HepG2 (cell line): ENCODE results near the gene ARFGAP1. TPM values are rescaled to one million over a fixed set of nuclear protein-coding genes. Genes with fewer than 3 reads are reported as not detected.

Experiments used
- ATAC-seq: fragments of 200-7000 bp; cut with Tn5 transposase; 3 replicates; pipeline ENCODE4 v1.9.1; 2020; ENCODE audit warnings: mild to moderate bottlenecking, moderate library complexity
- BruUV-seq: library from RNA; stranded (reverse); fragments of 400-500 nt; replicated peaks from 2 replicates; lab custom pipeline; 2021; lab: Mats Ljungman, UMichigan
- CTCF ChIA-PET: fragments of 300-600 bp; formaldehyde crosslinking; extraction: SDS; loops from one replicate; lab custom pipeline; 2021; ENCODE audit warnings: low total read pairs, inconsistent platforms, low intra/inter-chr PET ratio; lab: Yijun Ruan, JAX
- POLR2A ChIA-PET: fragments of 350-600 bp; sonication (Branson Sonifier 250); formaldehyde crosslinking; loops from one replicate; lab custom pipeline; 2020; ENCODE audit warnings: antibody characterized with exemption, inconsistent platforms; lab: Yijun Ruan, JAX
- DNase-seq: peaks from one replicate; pipeline ENCODE4 v3.0.0-alpha.2; 2015; ENCODE audit warnings: low spot score
- FAIRE-seq: peaks from 3 replicates; lab custom pipeline; 2011; peaks lifted over from hg19 to GRCh38; lab: Jason Lieb, UNC
- H2AFZ ChIP-seq: one replicate; pipeline ENCODE4 v1.6.1; 2011; ENCODE audit warnings: low read length, inconsistent platforms
- H3K27ac ChIP-seq: fragments of 300-600 bp; 3 replicates; pipeline ENCODE4 v1.8.0; 2011; ENCODE audit warnings: mixed run types, mild to moderate bottlenecking, mixed read lengths, low read length, inconsistent platforms; ENCODE audit not compliant: insufficient read depth; ENCODE audit errors: extremely low read length
- H3K27me3 ChIP-seq, 2 experiments: fragments of 200-600 bp in 1 of 2; 2 replicates in 1 of 2; 3 replicates in 1 of 2; pipeline versions ENCODE4 v1.6.0 to v1.8.0; 2011; ENCODE audit warnings: low read length in 2 of 2, mild to moderate bottlenecking in 2 of 2, moderate library complexity in 2 of 2, inconsistent platforms in 1 of 2; ENCODE audit not compliant: insufficient read depth in 2 of 2, control insufficient read depth in 1 of 2
- H3K36me3 ChIP-seq, 2 experiments: fragments of 200-600 bp in 1 of 2; replicated peaks in 1 of 2; 2 replicates in 1 of 2; 3 replicates in 1 of 2; pipeline versions ENCODE4 v1.5.1 to v1.8.0; 2011; ENCODE audit warnings: low read length in 2 of 2, inconsistent platforms in 1 of 2; ENCODE audit not compliant: insufficient read depth in 2 of 2, control insufficient read depth in 1 of 2
- H3K4me1 ChIP-seq: 2 replicates; pipeline ENCODE4 v1.5.1; 2012; ENCODE audit warnings: low read length, inconsistent platforms; ENCODE audit not compliant: insufficient read depth
- H3K4me2 ChIP-seq: 2 replicates; pipeline ENCODE4 v1.6.0; 2011; ENCODE audit warnings: low read depth, low read length, inconsistent platforms
- H3K4me3 ChIP-seq, 3 experiments: fragments of 200-600 bp in 1 of 3; sonication (generic), shearing (Covaris generic) in 1 of 3; replicated peaks in 1 of 3; 2 replicates each; pipeline ENCODE4 v1.5.1; 2011 to 2016; ENCODE audit warnings: low read length in 3 of 3, inconsistent platforms in 2 of 3, low read depth in 2 of 3, mild to moderate bottlenecking in 2 of 3, control low read depth in 1 of 3, mixed read lengths in 1 of 3; ENCODE audit not compliant: insufficient read depth in 1 of 3
- H3K79me2 ChIP-seq: one replicate; pipeline ENCODE4 v1.6.1; 2011; ENCODE audit warnings: low read length, inconsistent platforms; ENCODE audit not compliant: insufficient read depth
- H3K9ac ChIP-seq: 2 replicates; pipeline ENCODE4 v1.6.0; 2011; ENCODE audit warnings: mild to moderate bottlenecking, low read depth, low read length, inconsistent platforms; ENCODE audit not compliant: insufficient read depth
- H3K9me3 ChIP-seq: 2 replicates; pipeline ENCODE4 v1.5.1; 2012; ENCODE audit warnings: mild to moderate bottlenecking, low read length
- H4K20me1 ChIP-seq: 2 replicates; pipeline ENCODE4 v1.6.0; 2011; ENCODE audit warnings: inconsistent platforms, mild to moderate bottlenecking, low read length, moderate library complexity; ENCODE audit not compliant: insufficient read depth
- AGO2 ChIP-seq: fragments of 200-400 bp; formaldehyde crosslinking; optimal IDR thresholded peaks from 2 replicates; pipeline ENCODE3; 2017; ENCODE audit warnings: mild to moderate bottlenecking, low read depth, low read length, moderate library complexity
- AKAP8 ChIP-seq: sonication (generic); formaldehyde crosslinking; IDR thresholded peaks from 2 replicates; pipeline ENCODE4 v1.5.1; 2020; ENCODE audit warnings: mild to moderate bottlenecking, missing genetic modification reagents
- ARNT ChIP-seq: fragments of 450-650 bp; IDR thresholded peaks from 2 replicates; pipeline ENCODE4 v1.6.1; 2017
- ATF6 ChIP-seq: sonication (generic); formaldehyde crosslinking; conservative IDR thresholded peaks from 2 replicates; pipeline ENCODE4 v1.4.0; 2020; ENCODE audit warnings: missing genetic modification reagents
- BATF2 ChIP-seq: sonication (generic); formaldehyde crosslinking; IDR thresholded peaks from 2 replicates; pipeline ENCODE4 v1.8.0; 2022; ENCODE audit warnings: mild to moderate bottlenecking, missing genetic modification reagents, moderate library complexity
- FOXO1 ChIP-seq: sonication (generic); formaldehyde crosslinking; IDR thresholded peaks from 2 replicates; pipeline ENCODE4 v1.4.0; 2020; ENCODE audit warnings: missing genetic modification reagents
- GPN1 ChIP-seq: sonication (generic); formaldehyde crosslinking; IDR thresholded peaks from 2 replicates; pipeline ENCODE4 v1.5.1; 2020; ENCODE audit warnings: missing genetic modification reagents, borderline replicate concordance
- NR0B2 ChIP-seq: sonication (generic); formaldehyde crosslinking; IDR thresholded peaks from 2 replicates; pipeline ENCODE4 v1.4.0; 2020; ENCODE audit warnings: mild to moderate bottlenecking, missing genetic modification reagents
- PAXIP1 ChIP-seq: sonication (generic); formaldehyde crosslinking; conservative IDR thresholded peaks from 2 replicates; pipeline ENCODE4 v1.4.0; 2020; ENCODE audit warnings: mild to moderate bottlenecking, missing genetic modification reagents, moderate library complexity
- SAP130 ChIP-seq: IDR thresholded peaks from 2 replicates; pipeline ENCODE4 v1.6.1; 2016; ENCODE audit warnings: low read depth
- SMC3 ChIP-seq: IDR thresholded peaks from 2 replicates; pipeline ENCODE4 v1.6.1; 2011; ENCODE audit warnings: low read length, improper control_type of control experiment
- ZNF546 ChIP-seq: sonication (generic); formaldehyde crosslinking; conservative IDR thresholded peaks from 2 replicates; pipeline ENCODE4 v1.8.1; 2023; ENCODE audit warnings: mild to moderate bottlenecking, missing genetic modification reagents
- WGBS: methylation state at CpG from one replicate; pipeline ENCODE4 v1.1.6; 2017; ENCODE audit warnings: low lambda C conversion rate; 5-methylcytosine and 5-hydroxymethylcytosine counted together
- in situ Hi-C: cut with HindIII; loops from 2 replicates; pipeline ENCODE4 v1.10.0; 2017; ENCODE audit warnings: low pct_unique_long_range_greater_than_20kb; ENCODE audit not compliant: extremely low pct_ligation_motif_present
- intact Hi-C: fragments of 100-400 bp; cut with micrococcal nuclease; formaldehyde crosslinking; loops from one replicate; pipeline ENCODE4 v1.10.0; 2022; ENCODE audit not compliant: unreplicated experiment
- polyA plus RNA-seq, 8 experiments: library from polyadenylated mRNA; depleted of rRNA in 3 of 8; stranded (reverse) in 7 of 8; unstranded in 1 of 8; fragments of >200 nt; fragmentation: Illumina TruSeq in 4 of 8; extraction: Trizol in 4 of 8; gene quantifications; 2 replicates each; pipeline versions ENCODE4 v1.2.1 to v1.2.3, GENCODE V29; 2011 to 2016; ENCODE audit warnings: low read depth in 4 of 8, missing spikeins in 1 of 8, mixed read lengths in 1 of 8; ENCODE audit not compliant: insufficient read depth in 1 of 8
- total RNA-seq, 5 experiments: library from RNA; depleted of rRNA; stranded (reverse); fragments of >200 nt; fragmentation: Illumina TruSeq; extraction: Trizol; gene quantifications; 2 replicates each; pipeline ENCODE4 v1.2.3, GENCODE V29; 2016; ENCODE audit warnings: low read depth in 1 of 5

The ARFGAP1 gene
- total and polyA plus RNA-seq, 2 of the 13 experiments (the other 11 are each of a cell fraction or from before 2014, with no cell fraction given): 132 TPM

GRCh38 chr20:63288581-63289251 lies 16.1 kb downstream of the ARFGAP1 start (continued):
- 0 out of 2 replicates have a peak, but pooled peaks have one; percentile 28 for TF ChIP-seq BATF2 (CRISPR knock-in tag)
- no peak for TF ChIP-seq GPN1
- TF ChIP-seq PAXIP1 (CRISPR knock-in tag): no peak

- 95% methylated on average over 23 of the region's 25 CpGs for WGBS
- Histone ChIP-seq H3K79me2 (no peaks in the 10 kb centered on the region), H3K9ac (no peak overlapping the region), H3K27me3 (peaks cover 2 to 24% of the 10 kb centered on the region in 2 experiments; a peak in 3 of 5 replicates), H3K4me2 (no peak overlapping the region), H3K27ac (no peak overlapping the region), H3K36me3 (peaks cover 27 to 29% of the 10 kb centered on the region in 2 experiments), H4K20me1 (peaks cover 9% of the 10 kb centered on the region; the same call in 1 of the 2 replicates), H3K9me3 (no peaks in the 10 kb centered on the region), H3K4me1 (peaks cover 15% of the 10 kb centered on the region), H2AFZ (no peak overlapping the region), H3K4me3 (no peak overlapping the region)
- ChIA-PET POLR2A (no interaction called here), CTCF (no interaction called here)
- ATAC-seq (no peak), FAIRE-seq (no peak), DNase-seq (no peak)
- no TSS peak for BruUV-seq
- in situ Hi-C loops: no loop called here
- intact Hi-C loops: loop anchor here (5.0 kb wide), 2 partner anchors 67 to 107 kb away; no protein-coding TSS in a partner anchor
- peak; percentile 60 for TF ChIP-seq AGO2
- 0 out of 2 replicates have a peak, but pooled peaks have one; percentile 8 for TF ChIP-seq ZNF546 (CRISPR knock-in tag)
- no peak for TF ChIP-seq FOXO1 (CRISPR knock-in tag)
- TF ChIP-seq AKAP8 (CRISPR knock-in tag): no peak
- TF ChIP-seq ARNT: no peak
- TF ChIP-seq SAP130: no peak
- no peak; the same call in 1 of the 2 replicates for TF ChIP-seq NR0B2 (CRISPR knock-in tag)
- TF ChIP-seq SMC3: no peak
- TF ChIP-seq ATF6 (CRISPR knock-in tag): no peak
Observed at GRCh38 chr20:63289311-63290135, 16.9 kb downstream of the ARFGAP1 start.
